ENCODE data around the gene UNC5CL. TPM values are rescaled to one million over a fixed set of nuclear protein-coding genes. Genes with fewer than 3 reads are reported as not detected.

UNC5CL gene
- total RNA-seq, 1 experiment from 2014 or later = 0.81 TPM

DNA sequence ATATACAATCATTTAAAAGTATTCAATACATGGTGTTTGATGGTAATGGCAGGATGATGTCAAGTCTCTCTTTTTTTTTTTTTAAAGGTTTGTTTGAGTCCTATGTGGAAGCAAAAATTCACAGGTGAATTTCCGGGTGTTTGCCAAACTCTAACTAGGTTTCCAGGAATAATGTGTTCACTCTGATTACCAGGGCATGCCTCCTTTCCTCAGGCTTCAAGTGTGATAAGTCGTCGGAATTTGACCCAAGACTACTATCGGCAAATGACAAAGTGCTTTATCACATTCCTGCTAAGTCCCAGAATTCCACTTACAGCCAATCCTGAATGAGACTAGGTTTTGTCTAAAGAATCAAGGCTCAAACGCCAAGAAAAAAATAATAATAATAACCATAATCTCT is 25.8 kb upstream of the UNC5CL start:
- DNase-seq = no peak
- Mint-ChIP-seq H3K27me3 (ENCODE audit: low read depth) (no peaks in the 10 kb centered on the region), H3K9me3 (no peaks in the 10 kb centered on the region), H3K36me3 (ENCODE audit: insufficient read depth in 1 of 3, low read depth in 3 of 3) (peaks cover 2 to 47% (median 38%) of the 10 kb centered on the region in 3 experiments; a peak in 5 of 7 replicates), H3K4me3 (no peak overlapping the region), H3K27ac (no peak overlapping the region), H3K4me1 (peaks cover 0 to 8% of the 10 kb centered on the region in 2 experiments; a peak in 3 of 4 replicates)
- no peak overlapping the region for H3K4me2 ChIP-seq (ENCODE audit: insufficient read depth, insufficient read length, low read length)
- H4K20me1 ChIP-seq (ENCODE audit: control insufficient read depth, insufficient read depth, insufficient read length) = no peaks in the 10 kb centered on the region
- no peaks in the 10 kb centered on the region for H3K4me1 ChIP-seq (ENCODE audit: insufficient read depth, low read length)
- H3K23me2 ChIP-seq (ENCODE audit: insufficient read length, low read depth, low read length, poor library complexity, severe bottlenecking) = no peaks in the 10 kb centered on the region
- H3K79me1 ChIP-seq (ENCODE audit: insufficient read depth, low read depth, low read length, poor library complexity, severe bottlenecking) = no peaks in the 10 kb centered on the region
- no CpG with 5 or more reads among the region's 5 CpGs for WGBS (ENCODE audit: extremely low coverage, insufficient read length, low lambda C conversion rate)
- no peak overlapping the region for H2BK20ac ChIP-seq (ENCODE audit: low read depth, low read length, poor library complexity, severe bottlenecking)
- no peak overlapping the region for H2AFZ ChIP-seq (ENCODE audit: low read length)
- no peak overlapping the region for H2BK120ac ChIP-seq (ENCODE audit: low read depth, low read length, poor library complexity, severe bottlenecking)
- H3K56ac ChIP-seq (ENCODE audit: insufficient read length, low read depth, low read length) = no peak overlapping the region
- H3K9me3 ChIP-seq (ENCODE audit: control insufficient read depth, low read depth, low read length) = no peaks in the 10 kb centered on the region
- H2BK12ac ChIP-seq (ENCODE audit: insufficient read length, low read depth, low read length) = no peak overlapping the region
- no peak overlapping the region for H3K14ac ChIP-seq (ENCODE audit: insufficient read depth, low read length)
- no peak overlapping the region for H2BK5ac ChIP-seq (ENCODE audit: insufficient read length, low read length)
- H3K79me2 ChIP-seq (ENCODE audit: insufficient read depth, low read length) = no peaks in the 10 kb centered on the region
- no peak overlapping the region for H3K23ac ChIP-seq (ENCODE audit: insufficient read length, low read depth, low read length)
- no peak overlapping the region for H3K9ac ChIP-seq (ENCODE audit: extremely low read depth, insufficient read length, low read length)
- no peak overlapping the region for H4K8ac ChIP-seq (replicated peaks; ENCODE audit: insufficient read length, low read depth, low read length)
- TF ChIP-seq, protein P1, sequence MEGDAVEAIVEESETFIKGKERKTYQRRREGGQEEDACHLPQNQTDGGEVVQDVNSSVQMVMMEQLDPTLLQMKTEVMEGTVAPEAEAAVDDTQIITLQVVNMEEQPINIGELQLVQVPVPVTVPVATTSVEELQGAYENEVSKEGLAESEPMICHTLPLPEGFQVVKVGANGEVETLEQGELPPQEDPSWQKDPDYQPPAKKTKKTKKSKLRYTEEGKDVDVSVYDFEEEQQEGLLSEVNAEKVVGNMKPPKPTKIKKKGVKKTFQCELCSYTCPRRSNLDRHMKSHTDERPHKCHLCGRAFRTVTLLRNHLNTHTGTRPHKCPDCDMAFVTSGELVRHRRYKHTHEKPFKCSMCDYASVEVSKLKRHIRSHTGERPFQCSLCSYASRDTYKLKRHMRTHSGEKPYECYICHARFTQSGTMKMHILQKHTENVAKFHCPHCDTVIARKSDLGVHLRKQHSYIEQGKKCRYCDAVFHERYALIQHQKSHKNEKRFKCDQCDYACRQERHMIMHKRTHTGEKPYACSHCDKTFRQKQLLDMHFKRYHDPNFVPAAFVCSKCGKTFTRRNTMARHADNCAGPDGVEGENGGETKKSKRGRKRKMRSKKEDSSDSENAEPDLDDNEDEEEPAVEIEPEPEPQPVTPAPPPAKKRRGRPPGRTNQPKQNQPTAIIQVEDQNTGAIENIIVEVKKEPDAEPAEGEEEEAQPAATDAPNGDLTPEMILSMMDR (conservative IDR thresholded peaks at IDR 0.05) = no peak
- no peak overlapping the region for H4K91ac ChIP-seq (ENCODE audit: insufficient read length, low read depth, low read length)
- H3K27ac ChIP-seq (ENCODE audit: insufficient read length, low read depth, low read length) = no peak overlapping the region
- H3K18ac ChIP-seq (ENCODE audit: insufficient read length, low read depth, low read length) = no peak overlapping the region
- no peak overlapping the region for H3T11ph ChIP-seq (ENCODE audit: low read length)
- no peak overlapping the region for H3K4ac ChIP-seq (ENCODE audit: low read depth, low read length)
- H3K27me3 ChIP-seq (ENCODE audit: insufficient read depth, low read length) = no peaks in the 10 kb centered on the region
- no peak overlapping the region for H2BK15ac ChIP-seq (ENCODE audit: low read depth, low read length)
- no peak overlapping the region for H2AK5ac ChIP-seq (ENCODE audit: insufficient read length, low read length)
- H4K5ac ChIP-seq (ENCODE audit: insufficient read length, low read depth, low read length) = no peak overlapping the region
